ENCODE results near the gene SPAM1.

DNA sequence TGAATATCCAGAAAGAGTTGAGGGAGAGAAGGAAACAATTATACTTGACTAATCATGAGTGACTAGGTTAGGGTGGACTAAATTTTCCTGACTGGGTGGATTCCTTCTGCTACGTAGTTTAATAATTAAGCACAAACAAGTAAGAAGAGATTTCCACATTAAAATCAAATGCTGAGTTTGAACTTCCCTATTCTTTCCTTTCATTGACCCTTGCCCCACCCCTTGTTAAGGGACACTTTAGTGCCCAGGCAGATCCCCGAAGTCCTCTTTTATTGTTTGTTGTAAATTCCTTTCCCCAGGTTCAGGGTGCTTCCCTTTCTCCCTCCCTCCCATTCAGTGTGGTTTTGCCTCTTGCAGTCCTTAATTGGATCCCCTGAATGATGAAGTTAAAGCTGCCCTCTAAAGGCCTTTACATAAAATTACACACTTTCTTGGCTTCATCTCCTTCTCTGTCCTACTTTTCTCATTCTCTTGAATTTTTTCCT lies 8.8 kb upstream of the SPAM1 start:
- TF ChIP-seq POLR2AphosphoS5 (IDR thresholded peaks at IDR 0.05; ENCODE audit: low read depth, low read length) (no peak), SIN3A (IDR thresholded peaks at IDR 0.05; ENCODE audit: borderline replicate concordance, insufficient read depth, low read length) (no peak), TAF1 (IDR thresholded peaks at IDR 0.05; ENCODE audit: borderline replicate concordance, insufficient read depth, low read length) (no peak)
- TF ChIP-seq, protein P1, sequence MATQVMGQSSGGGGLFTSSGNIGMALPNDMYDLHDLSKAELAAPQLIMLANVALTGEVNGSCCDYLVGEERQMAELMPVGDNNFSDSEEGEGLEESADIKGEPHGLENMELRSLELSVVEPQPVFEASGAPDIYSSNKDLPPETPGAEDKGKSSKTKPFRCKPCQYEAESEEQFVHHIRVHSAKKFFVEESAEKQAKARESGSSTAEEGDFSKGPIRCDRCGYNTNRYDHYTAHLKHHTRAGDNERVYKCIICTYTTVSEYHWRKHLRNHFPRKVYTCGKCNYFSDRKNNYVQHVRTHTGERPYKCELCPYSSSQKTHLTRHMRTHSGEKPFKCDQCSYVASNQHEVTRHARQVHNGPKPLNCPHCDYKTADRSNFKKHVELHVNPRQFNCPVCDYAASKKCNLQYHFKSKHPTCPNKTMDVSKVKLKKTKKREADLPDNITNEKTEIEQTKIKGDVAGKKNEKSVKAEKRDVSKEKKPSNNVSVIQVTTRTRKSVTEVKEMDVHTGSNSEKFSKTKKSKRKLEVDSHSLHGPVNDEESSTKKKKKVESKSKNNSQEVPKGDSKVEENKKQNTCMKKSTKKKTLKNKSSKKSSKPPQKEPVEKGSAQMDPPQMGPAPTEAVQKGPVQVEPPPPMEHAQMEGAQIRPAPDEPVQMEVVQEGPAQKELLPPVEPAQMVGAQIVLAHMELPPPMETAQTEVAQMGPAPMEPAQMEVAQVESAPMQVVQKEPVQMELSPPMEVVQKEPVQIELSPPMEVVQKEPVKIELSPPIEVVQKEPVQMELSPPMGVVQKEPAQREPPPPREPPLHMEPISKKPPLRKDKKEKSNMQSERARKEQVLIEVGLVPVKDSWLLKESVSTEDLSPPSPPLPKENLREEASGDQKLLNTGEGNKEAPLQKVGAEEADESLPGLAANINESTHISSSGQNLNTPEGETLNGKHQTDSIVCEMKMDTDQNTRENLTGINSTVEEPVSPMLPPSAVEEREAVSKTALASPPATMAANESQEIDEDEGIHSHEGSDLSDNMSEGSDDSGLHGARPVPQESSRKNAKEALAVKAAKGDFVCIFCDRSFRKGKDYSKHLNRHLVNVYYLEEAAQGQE (IDR thresholded peaks at IDR 0.05; ENCODE audit: insufficient read depth in 1 of 2, low read depth in 2 of 2, low read length in 2 of 2): no peak
